Cardiac muscle cell (in vitro differentiated cells and primary cell): Measurements from ENCODE around the gene PMM2. TPM values are rescaled to one million over a fixed set of nuclear protein-coding genes. Genes with fewer than 3 reads are reported as not detected.

Experiments used
- DNase-seq, 2 donors: peaks; one replicate each; pipeline versions ENCODE4 v3.0.0 to v3.0.0-alpha.2; 2010 to 2017; ENCODE audit warnings: low read depth in 1 of 2, low spot score in 1 of 2
- H3K27ac ChIP-seq: fragments of 200-600 bp; sonication (generic); 2 replicates; pipeline ENCODE4 v1.5.1; 2016
- H3K27me3 ChIP-seq: fragments of 200-600 bp; sonication (generic); 2 replicates; pipeline ENCODE4 v1.6.0; 2016; ENCODE audit warnings: control low read depth
- H3K36me3 ChIP-seq: fragments of 200-600 bp; sonication (generic); 2 replicates; pipeline ENCODE4 v1.5.1; 2016; ENCODE audit warnings: control low read depth
- H3K4me1 ChIP-seq: fragments of 200-600 bp; sonication (generic); 2 replicates; pipeline ENCODE4 v1.8.1; 2017; ENCODE audit warnings: low read depth, mild to moderate bottlenecking, mixed run types
- H3K4me3 ChIP-seq: fragments of 200-600 bp; sonication (generic); 2 replicates; pipeline ENCODE4 v1.5.1; 2016; ENCODE audit warnings: mild to moderate bottlenecking
- H3K9me3 ChIP-seq: fragments of 200-600 bp; sonication (generic); 2 replicates; pipeline ENCODE4 v1.5.1; 2017; ENCODE audit warnings: low read depth, mild to moderate bottlenecking, control low read depth
- polyA plus RNA-seq: library from polyadenylated mRNA; unstranded; fragments of >200 nt; fragmentation: Nextera tagmentation; extraction: Ambion mirVana; gene quantifications from 2 replicates; pipeline ENCODE4 v1.2.1, GENCODE V29; 2016
- total RNA-seq: library from RNA; depleted of rRNA; stranded (reverse); fragments of >200 nt; gene quantifications from 2 replicates; pipeline ENCODE4 v1.2.3, GENCODE V29; 2016
- TF ChIP-seq, protein P1 (sequence below): IDR thresholded peaks from 2 replicates; pipeline ENCODE4 v1.5.1; 2012; ENCODE audit warnings: low read depth, mild to moderate bottlenecking, low read length

The PMM2 gene
- total and polyA plus RNA-seq, 2 experiments from 2014 or later, result 12.9 to 14.2 TPM

DNA sequence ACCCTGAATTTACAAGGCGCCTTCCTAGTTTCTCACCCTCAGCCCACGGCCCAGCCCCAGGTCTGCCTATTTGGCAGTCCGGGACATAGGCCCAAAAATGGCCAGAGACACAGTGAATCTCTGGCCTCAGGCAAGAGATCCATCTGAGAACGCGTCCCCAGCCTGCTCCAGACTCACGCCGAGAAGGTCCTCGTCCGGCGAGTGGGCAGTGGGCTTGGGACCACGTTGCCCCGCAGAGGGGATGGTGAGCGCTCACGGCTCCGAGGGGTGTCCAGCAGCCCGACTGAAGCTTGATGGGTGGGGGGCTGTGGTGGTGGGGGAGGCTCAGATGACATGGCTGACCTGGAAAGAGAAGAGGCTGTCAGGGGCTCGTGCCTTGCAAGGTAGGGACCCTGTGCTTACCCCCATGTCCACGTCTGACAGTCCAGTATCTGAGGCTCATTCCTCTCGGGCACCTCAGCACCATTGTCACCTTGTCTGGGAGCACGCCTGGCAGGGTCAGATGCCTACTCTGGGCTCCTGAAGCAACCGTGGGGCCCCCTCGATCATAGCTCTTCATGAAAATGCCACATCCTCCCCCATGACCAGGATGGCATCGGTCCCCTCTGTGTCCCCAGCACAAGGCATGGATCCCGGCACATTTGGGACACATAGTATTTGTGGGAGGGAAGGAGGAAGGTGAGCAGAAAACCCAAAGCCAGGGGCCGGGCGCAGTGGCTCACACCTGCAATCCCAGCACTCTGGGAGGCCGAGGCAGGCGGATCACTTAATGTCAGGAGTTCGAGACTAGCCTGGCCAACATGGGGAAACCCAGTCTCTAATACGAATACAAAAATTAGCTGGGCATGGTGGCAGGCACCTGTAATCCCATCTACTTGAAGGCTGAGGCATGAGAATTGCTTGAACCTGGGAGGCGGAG, 61.6 kb downstream of the PMM2 start:
- Histone ChIP-seq H3K9me3 (no peaks in the 10 kb centered on the region), H3K4me1 (peaks cover 8% of the 10 kb centered on the region), H3K36me3 (peaks cover 5% of the 10 kb centered on the region), H3K4me3 (no peak overlapping the region), H3K27ac (no peak overlapping the region), H3K27me3 (no peaks in the 10 kb centered on the region)
- TF ChIP-seq, protein P1, sequence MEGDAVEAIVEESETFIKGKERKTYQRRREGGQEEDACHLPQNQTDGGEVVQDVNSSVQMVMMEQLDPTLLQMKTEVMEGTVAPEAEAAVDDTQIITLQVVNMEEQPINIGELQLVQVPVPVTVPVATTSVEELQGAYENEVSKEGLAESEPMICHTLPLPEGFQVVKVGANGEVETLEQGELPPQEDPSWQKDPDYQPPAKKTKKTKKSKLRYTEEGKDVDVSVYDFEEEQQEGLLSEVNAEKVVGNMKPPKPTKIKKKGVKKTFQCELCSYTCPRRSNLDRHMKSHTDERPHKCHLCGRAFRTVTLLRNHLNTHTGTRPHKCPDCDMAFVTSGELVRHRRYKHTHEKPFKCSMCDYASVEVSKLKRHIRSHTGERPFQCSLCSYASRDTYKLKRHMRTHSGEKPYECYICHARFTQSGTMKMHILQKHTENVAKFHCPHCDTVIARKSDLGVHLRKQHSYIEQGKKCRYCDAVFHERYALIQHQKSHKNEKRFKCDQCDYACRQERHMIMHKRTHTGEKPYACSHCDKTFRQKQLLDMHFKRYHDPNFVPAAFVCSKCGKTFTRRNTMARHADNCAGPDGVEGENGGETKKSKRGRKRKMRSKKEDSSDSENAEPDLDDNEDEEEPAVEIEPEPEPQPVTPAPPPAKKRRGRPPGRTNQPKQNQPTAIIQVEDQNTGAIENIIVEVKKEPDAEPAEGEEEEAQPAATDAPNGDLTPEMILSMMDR, result no peak
- no peak for DNase-seq

DNA sequence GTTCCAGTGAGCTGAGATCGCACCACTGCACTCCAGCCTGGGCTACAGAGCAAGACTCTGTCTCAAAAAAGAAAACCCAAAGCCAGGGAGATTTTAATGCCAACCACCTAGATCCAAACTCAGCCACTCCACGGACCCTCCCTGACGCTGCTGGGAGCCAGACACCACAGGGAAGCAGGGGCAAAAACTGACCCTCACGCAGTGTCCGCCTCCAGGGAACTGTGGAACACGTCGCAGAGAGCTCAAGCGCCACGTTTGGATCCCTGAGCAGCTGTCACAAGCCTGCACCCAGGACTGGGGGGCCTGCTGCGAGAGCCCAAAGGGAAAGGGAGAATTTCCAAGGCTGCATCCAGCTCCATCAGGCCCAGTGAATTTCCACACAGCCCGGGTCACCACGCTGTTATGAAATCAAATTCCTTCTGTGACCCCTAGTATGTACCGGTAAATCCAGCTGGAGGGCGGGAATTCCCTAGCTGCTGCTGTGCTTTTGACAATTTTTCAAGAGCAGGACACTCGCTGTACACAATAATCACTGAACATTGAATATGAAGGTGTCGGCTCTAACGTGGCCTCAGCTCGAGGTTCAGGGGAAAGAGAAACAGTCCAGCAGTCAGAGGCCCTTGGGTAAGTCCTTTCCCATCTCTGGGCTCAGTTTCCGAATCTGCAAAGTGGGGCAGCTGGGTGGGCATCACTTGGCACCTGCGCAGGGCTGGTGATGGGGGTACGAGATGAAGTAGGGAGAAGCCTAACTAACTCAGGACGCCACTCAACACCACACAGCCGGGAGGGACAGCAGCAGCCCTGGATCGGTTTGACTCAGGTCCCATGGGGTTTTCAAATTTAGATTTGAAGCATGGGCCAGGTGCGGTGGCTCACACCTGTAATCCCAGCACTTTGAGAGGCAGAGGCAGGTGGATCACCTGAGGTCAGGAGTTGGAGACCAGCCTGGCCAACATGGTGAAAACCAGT, 62.6 kb downstream of the PMM2 start:
- Histone ChIP-seq H3K36me3 (peaks cover 5% of the 10 kb centered on the region), H3K4me1 (peaks cover 16% of the 10 kb centered on the region), H3K27ac (no peak overlapping the region)

DNA sequence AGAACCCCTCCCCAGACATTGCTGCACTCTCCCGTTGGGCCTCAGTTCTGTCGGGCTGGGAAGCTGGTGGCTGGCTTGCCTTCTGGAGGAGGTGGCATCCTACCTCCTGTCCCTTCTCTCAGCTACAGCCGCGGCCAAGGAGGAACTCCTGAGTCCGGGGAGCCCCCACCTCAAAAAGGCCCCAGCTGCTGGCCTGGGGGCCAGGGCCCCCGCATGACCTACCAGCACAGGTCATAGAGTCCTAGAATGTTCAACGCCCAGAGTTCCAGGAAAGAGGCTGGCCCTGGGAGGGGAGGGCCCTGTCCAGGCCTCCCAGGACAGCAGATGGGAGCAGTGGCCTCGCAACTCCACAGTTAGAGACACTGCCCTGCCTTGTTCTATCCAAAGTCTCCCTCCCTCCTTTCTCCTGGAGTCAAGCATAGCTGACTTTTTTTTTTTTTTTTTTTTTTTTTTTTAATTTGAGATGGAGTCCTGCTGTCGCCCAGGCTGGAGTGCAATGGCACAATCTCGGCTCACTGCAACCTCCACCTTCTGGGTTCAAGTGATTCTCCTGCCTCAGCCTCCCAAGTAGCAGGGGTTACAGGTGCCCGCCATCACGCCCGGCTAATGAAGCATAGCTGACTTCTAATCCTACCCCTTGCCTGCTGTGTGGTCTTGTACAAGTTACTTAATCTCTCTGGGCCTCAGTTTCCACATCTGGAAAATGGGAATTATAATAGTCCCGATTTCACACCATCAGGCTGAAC, 64.1 kb downstream of the PMM2 start:
- TF ChIP-seq, protein P1, result no peak
- Histone ChIP-seq H3K27ac (no peak overlapping the region), H3K4me3 (no peak overlapping the region), H3K27me3 (no peaks in the 10 kb centered on the region), H3K4me1 (peaks cover 28% of the 10 kb centered on the region), H3K36me3 (peaks cover 5% of the 10 kb centered on the region), H3K9me3 (no peaks in the 10 kb centered on the region)
- DNase-seq, result no peak

More for the DNA sequence above, 62.6 kb downstream of the PMM2 start:
- DNase-seq, result peak in 1 of 2 donors; percentile 84
- Histone ChIP-seq H3K4me3 (no peak overlapping the region), H3K9me3 (no peaks in the 10 kb centered on the region), H3K27me3 (no peaks in the 10 kb centered on the region)
- TF ChIP-seq, protein P1, result no peak

DNA sequence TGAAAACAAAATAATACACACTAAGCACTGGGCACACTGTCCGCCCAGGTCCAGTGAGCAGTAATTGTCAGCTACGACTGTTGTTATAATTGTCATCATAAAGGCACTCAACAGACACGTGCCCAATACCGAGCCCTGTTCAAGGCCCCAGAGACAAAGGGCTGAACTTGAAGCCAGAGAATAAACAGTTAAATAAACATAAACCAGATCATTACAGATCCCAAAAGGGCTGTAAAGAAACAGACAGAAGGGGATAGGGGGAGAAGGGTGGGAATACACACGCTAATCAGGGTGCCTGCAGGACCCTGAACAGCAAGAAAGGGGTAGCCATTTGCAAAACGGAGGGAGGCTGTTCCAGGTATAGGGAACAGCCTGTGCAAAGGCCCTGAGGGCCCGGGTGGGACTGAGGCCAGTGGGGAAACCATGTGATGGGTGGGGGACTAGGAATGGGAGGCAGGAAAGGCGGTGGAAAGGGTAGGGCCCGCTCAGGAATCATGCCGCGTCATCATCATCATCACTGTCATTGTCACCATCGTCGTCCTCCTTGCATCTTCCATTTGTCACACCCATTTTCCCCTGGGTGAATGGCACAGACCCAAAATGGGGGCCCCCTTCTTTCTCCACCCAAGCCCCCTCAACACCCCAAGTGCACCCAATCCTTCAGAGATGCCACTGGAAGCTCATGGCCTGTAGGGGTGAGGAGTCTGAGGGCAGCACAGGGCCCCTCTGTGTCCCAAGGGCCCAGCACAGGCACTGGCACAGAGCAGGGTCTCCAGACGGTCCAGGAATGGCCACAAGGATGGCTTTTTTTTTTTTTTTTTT, 64.9 kb downstream of the PMM2 start:
- DNase-seq, result no peak
- Histone ChIP-seq H3K4me3 (no peak overlapping the region), H3K9me3 (no peaks in the 10 kb centered on the region), H3K27me3 (no peaks in the 10 kb centered on the region), H3K27ac (no peak overlapping the region), H3K36me3 (peaks cover 5% of the 10 kb centered on the region), H3K4me1 (peaks cover 28% of the 10 kb centered on the region)
- TF ChIP-seq, protein P1, result no peak
